Keratinocyte (primary cell): ENCODE measurements around the gene PHAF1.

Source experiments
- EZH2 ChIP-seq: IDR thresholded peaks from one replicate; pipeline ENCODE4 v1.6.1; 2012; ENCODE audit warnings: inconsistent platforms, mild to moderate bottlenecking, low read length, moderate library complexity
- TF ChIP-seq, protein P1 (sequence below), 3 experiments: IDR thresholded peaks in 1 of 3; conservative IDR thresholded peaks in 1 of 3; optimal IDR thresholded peaks in 1 of 3; 2 replicates in 2 of 3; 3 replicates in 1 of 3; pipeline versions ENCODE3 to v1.5.1; 2011; ENCODE audit warnings: low read length in 3 of 3, mild to moderate bottlenecking in 3 of 3, moderate library complexity in 2 of 3, control low read depth in 1 of 3, inconsistent platforms in 1 of 3; ENCODE audit not compliant: insufficient read depth in 2 of 3; ENCODE audit errors: extremely low read depth in 1 of 3

DNA sequence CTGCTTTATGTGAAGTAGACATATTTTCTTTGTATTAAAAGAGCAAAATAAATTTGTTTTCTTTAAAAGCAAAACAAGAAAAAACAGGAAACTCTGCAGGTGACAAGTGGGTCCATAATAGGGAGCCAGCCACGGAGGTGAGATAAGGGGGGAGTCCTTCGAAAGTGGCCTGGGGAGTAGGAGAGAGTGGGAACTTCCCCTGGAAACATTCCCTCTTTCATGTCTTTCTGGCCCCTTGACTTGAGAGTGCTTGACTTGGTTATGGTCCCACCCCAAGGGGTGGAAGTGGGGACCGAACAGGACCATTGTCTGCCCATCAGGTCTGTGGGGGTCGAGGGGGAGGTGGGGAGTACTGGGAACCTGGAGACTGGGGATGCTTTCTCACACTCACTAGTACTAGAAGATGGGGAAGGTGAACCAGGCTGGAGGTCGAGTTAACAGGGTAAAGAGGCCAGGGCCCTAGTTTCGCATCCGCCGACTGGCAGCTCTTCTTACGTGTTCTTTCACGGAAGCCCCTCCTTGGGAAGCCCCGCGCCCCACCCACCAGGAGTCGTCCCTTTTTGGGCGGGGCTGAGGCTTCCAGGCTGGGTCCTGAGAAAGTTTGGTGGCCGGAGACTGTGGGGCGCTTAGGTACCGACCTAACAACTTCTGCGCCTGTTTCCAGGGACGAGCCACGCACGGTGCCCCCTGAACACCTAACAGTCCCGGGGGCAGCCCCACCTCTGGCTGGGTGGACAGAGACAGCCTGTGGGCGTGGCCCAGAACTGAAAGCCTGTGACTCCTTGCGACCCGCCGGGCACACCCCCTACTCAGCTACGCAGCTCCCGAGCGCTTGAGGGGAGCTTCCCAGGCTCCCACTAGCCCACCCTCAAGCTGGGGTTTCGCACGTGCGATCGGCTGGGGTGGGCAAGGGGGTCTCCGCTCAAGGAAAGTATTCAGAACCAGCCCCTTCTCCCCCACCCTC lies 49.2 kb downstream of the PHAF1 start:
- TF ChIP-seq, protein P1, sequence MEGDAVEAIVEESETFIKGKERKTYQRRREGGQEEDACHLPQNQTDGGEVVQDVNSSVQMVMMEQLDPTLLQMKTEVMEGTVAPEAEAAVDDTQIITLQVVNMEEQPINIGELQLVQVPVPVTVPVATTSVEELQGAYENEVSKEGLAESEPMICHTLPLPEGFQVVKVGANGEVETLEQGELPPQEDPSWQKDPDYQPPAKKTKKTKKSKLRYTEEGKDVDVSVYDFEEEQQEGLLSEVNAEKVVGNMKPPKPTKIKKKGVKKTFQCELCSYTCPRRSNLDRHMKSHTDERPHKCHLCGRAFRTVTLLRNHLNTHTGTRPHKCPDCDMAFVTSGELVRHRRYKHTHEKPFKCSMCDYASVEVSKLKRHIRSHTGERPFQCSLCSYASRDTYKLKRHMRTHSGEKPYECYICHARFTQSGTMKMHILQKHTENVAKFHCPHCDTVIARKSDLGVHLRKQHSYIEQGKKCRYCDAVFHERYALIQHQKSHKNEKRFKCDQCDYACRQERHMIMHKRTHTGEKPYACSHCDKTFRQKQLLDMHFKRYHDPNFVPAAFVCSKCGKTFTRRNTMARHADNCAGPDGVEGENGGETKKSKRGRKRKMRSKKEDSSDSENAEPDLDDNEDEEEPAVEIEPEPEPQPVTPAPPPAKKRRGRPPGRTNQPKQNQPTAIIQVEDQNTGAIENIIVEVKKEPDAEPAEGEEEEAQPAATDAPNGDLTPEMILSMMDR (optimal IDR thresholded peaks at IDR 0.05 in 1 of 3, IDR thresholded peaks at IDR 0.05 in 1 of 3, conservative IDR thresholded peaks at IDR 0.05 in 1 of 3; ENCODE audit: extremely low read depth in 1 of 3, insufficient read depth in 2 of 3, low read length in 3 of 3), result no peak
- no peak for TF ChIP-seq EZH2
